ENCODE results near the gene PEAK3.

Gene PEAK3

DNA sequence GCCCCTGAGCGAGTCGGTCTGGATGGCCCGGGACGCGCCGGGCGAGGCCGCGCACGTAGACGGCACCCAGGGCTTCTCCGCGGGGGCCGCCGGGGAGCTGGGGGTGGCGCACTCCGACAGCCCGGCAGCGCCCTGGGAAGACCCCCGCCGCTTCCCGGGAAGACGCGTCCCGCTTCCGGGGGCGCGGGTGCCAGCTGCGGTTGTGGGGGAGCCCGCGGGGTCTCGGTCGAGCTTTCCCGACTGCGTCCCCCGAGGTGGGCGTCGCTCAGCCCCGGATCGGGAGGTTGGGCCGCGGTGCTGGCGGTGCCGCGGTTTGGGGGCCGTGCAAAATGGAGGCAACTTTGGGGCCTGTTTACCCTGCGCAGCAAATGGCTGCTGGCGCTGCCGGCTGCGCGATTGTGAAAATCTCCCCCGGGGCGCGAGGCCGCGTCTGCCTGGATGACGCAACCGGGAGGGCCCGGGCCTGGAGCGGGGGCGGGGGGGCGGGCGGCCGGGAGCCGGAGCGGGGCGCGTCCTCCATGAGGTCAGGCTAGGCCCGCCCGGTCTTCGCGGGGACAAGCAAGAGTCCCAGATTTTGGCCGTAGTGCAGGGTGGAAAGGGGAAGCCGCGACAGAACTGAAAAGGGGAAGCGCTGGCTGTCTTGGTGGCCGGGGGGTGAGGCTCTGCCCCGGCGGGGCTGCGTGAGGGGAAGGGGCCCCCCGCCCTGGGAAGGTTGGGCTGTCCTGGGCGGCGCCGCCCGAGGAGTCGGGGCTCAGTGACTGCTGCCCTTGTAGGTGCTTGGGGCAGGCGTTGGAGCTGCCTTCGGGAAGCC lies 11.3 kb downstream of the PEAK3 start:
- peak; percentile 48 to 73 for DNase-seq (ENCODE audit: low read depth in 2 of 2)

- no peak for DNase-seq (ENCODE audit: low read depth in 2 of 2)
These were observed 11.9 kb downstream of the PEAK3 start for GRCh38 chr19:2270157-2270422.

- DNase-seq (ENCODE audit: low read depth in 2 of 2): peak; percentile 98
These were observed 12.5 kb downstream of the PEAK3 start for GRCh38 chr19:2269244-2270156.

DNA sequence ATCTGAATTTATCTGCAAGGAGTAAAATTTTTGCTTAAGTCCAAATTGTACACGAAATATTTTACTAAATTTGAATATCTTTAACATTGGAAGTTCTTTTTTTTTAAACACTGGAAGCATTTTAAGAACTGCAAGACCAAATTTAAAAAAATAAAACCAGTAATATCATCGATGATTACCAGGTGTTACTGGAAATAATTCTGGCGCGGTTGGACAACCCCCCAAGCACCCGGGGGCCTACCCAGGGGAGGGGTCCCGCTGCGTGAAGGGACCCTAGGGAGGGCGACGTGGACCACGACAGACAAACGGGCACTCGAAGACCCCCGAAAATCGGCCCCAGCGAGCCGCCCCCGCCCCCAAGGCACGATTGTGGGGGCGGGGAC lies 13.1 kb downstream of the PEAK3 start:
- no peak for DNase-seq (ENCODE audit: low read depth in 2 of 2)

- DNase-seq (ENCODE audit: low read depth in 2 of 2): no peak
These were observed 13.5 kb downstream of the PEAK3 start for GRCh38 chr19:2268480-2268830.

GRCh38 chr19:2266183-2266993 lies 15.6 kb downstream of the PEAK3 start:
- no peak for DNase-seq (ENCODE audit: low read depth in 2 of 2)

DNA sequence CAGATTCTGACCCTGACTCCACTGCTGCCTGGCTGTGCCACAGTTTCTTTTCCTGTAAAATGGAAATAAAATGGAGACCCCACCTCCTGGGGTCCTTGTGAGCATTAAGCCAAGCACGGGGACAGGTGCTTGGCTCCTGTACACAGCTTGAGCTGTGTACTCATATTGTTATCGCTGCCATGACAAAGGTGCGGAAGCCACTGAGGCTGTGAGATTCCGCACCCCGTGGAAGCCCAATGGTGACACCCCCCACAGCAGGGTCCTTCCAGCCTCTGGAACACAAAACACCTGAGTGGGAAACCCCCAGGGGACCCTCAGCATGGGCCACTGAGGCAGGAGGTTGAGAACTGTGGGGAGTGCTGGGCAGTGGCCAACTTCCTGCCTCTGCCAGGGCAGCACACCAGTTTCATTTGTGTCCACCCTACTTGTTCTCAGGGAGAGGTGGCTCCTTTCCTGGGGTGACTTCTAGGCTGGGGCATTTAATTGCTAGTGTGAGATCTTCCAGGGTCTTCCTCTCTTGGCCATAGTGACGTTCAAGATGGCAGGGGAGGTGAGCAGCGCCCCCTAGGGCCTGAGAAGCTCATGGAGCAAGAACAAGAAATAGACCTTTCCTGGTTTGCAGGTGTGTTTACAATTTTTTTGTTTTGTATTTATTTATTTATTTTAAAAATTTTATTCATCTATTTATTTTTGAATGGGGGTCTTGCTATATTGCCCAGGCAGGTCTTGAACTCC lies 20.4 kb downstream of the PEAK3 start:
- no peak for DNase-seq (ENCODE audit: low read depth in 2 of 2)

DNA sequence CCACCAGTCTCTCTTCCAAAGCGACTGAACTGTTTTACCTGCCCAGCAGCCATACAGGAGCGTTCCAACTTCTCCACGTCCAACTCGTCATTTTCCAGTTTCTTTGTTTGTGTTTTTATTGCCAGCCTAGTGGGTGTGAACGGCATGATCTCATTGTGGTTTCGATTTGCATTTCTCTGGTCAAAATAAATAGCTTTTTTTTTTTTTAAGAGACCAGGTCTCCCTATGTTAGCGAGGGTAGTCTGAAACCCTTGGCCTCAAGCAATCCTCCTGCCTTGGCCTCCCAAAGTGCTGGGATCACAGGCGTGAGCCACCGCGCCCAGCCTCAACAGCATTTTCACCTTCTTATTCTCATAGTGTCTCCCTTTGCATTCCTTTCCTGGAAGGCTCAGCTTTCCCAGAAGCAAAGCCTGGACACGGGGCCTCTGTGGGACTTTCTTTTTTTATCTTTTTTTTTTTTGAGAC lies 21.6 kb downstream of the PEAK3 start:
- no peak for DNase-seq (ENCODE audit: low read depth in 2 of 2)

GRCh38 chr19:2259336-2259735 lies 22.6 kb downstream of the PEAK3 start:
- no peak for DNase-seq (ENCODE audit: low read depth in 2 of 2)

GRCh38 chr19:2255982-2256685 lies 25.8 kb downstream of the PEAK3 start, which contains the start of gene JSRP1:
Gene JSRP1, minus strand, starts transcription at chr19:2256417. Its CDS starts 1,103 bp downstream, at chr19:2255314.
- DNase-seq (ENCODE audit: low read depth in 2 of 2): no peak

- DNase-seq (ENCODE audit: low read depth in 2 of 2): no peak
These were observed 26.7 kb downstream of the PEAK3 start for GRCh38 chr19:2255112-2255845.

- no peak for DNase-seq (ENCODE audit: low read depth in 2 of 2)
These were observed 27.7 kb downstream of the PEAK3 start for GRCh38 chr19:2254064-2254872.

DNA sequence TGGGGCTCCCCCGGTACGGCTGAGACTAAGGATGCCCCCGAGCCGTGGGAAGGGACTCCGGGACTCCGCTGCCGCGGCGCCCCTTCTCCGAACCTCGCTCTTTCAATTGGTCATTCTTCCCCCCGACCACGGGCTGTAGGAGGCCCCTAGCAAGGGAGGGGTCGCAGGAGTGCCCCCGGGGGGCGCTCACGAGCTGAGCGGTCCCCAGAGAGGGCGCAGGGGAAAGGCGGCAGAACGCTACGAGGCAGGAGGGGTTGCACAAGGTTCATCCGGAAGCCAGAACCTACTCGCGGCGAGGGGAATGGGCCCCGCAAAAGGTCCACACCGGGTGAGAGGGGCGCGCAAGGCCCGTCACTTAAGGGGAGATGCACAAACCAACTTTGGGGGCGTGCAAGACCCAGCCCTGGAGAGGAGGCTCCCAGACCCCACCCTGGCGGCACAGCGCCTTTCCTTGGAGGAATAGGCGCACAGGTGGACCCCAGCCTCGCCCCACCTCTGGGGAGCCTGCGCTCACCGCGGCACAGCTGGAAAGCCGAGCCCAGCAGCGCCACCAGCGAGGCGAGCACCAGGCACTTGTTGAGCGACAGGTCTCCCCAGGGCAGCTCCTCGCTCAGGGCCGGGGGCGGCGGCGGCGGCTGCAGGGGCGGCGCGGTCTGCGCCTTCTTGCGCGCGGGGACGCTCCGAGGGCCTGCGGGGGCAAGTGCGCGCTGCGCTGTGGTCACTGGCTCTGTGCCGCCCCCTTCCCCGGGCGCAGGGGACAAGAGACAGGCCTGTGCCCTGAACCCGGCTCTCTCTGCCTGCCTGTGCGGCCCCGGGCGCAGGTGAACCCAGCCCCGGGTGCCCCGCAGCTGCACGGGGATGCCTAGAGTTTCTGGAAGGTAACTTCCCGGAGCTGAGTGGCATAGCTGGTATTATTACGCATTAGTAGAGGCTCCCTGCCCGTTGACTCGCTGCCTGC lies 28.6 kb downstream of the PEAK3 start:
- DNase-seq (ENCODE audit: low read depth in 2 of 2): peak in 1 of 2 donors; percentile 64

DNA sequence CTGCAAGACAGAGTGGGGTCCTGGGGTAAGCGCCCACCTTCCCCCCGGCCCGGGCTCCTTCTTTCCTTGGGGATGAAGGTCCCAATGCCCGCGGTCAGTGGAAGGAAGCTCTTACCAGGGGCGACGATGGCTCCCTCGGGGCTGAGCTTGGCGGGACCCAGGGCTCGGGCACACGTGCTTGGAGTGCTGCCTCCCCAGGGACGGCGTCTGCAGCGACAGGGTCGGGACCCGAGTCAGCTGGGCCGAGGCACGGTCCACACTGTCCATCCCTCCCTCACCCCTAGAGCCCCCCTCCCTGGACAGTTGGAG lies 29.2 kb downstream of the PEAK3 start:
- no peak for DNase-seq (ENCODE audit: low read depth in 2 of 2)

- DNase-seq (ENCODE audit: low read depth in 2 of 2): no peak
These were observed 29.7 kb downstream of the PEAK3 start for GRCh38 chr19:2252055-2252796.

GRCh38 chr19:2251106-2252054 lies 30.6 kb downstream of the PEAK3 start:
- peak in 1 of 2 donors; percentile 50 for DNase-seq (ENCODE audit: low read depth in 2 of 2)

All from stimulated activated CD8-positive, alpha-beta memory T cell treated with anti-CD3 and anti-CD28 coated beads, Interleukin-7, amount 100 ng/mL, for 4 hours (primary cell).